GM12892 (cell line): Measurements from ENCODE around the gene CNOT10.

Experiments used
- POLR2A ChIP-seq: IDR thresholded peaks from 2 replicates; pipeline ENCODE4 v1.6.1; 2011; ENCODE audit warnings: low read depth, low read length, control low read depth
- POLR2AphosphoS5 ChIP-seq: IDR thresholded peaks from 2 replicates; pipeline ENCODE4 v1.6.1; 2011; ENCODE audit warnings: low read depth, low read length, control low read depth

GRCh38 chr3:32764481-32764880 is 79.5 kb downstream of the CNOT10 start:
- TF ChIP-seq POLR2A (no peak), POLR2AphosphoS5 (no peak)
